ENCODE measurements around the gene LMX1A.

Gene LMX1A

DNA sequence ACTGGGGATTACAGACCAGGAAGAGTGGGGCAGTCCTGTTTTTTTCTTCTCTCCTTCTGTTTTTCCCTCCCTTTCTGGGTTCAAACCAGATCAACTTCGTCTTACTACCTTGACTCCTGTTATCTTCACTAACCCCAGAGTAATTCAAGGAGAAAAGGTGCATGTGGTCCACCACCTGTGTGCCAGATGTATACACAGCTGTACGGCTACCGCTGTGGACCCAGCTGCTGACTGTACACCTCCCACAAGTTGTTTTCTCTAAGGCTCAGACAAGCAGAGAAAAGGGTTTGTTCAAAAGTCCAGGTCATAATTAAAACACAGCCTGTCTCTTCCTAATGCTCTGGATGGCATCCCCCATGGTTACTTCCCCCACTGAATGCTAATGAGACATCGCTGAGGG lies 102.1 kb downstream of the LMX1A start:
- Histone ChIP-seq H3K9ac (ENCODE audit: low read length) (no peak overlapping the region), H3K4me3 (ENCODE audit: insufficient read depth in 1 of 2, low read depth in 1 of 2, low read length in 2 of 2) (no peak overlapping the region), H4K8ac (ENCODE audit: low read length) (no peak overlapping the region), H3K4ac (ENCODE audit: low read depth in 1 of 2, low read length in 2 of 2) (no peak overlapping the region), H2BK120ac (ENCODE audit: low read depth, low read length) (no peak overlapping the region), H3K79me1 (replicated peaks; ENCODE audit: low read length, poor library complexity, severe bottlenecking) (no peaks in the 10 kb centered on the region), H2AK5ac (ENCODE audit: low read length, severe bottlenecking) (no peak overlapping the region), H3K23ac (ENCODE audit: low read length in 2 of 2) (no peak overlapping the region), H2BK5ac (ENCODE audit: low read depth, low read length, poor library complexity, severe bottlenecking) (no peak overlapping the region), H3K4me1 (ENCODE audit: control insufficient read depth, insufficient read depth, low read depth, low read length) (no peaks in the 10 kb centered on the region), H3K36me3 (ENCODE audit: control insufficient read depth in 1 of 2, insufficient read depth in 2 of 2, low read depth in 1 of 2, low read length in 2 of 2) (no peaks in the 10 kb centered on the region), H3K27ac (ENCODE audit: low read length, poor library complexity, severe bottlenecking) (no peak overlapping the region), H2BK15ac (ENCODE audit: low read depth, poor library complexity, severe bottlenecking) (no peak overlapping the region), H3K4me2 (ENCODE audit: low read length, poor library complexity, severe bottlenecking) (no peak overlapping the region), H2BK12ac (ENCODE audit: low read length in 2 of 2) (no peak overlapping the region), H3K27me3 (ENCODE audit: control insufficient read depth in 1 of 2, insufficient read depth in 1 of 2, low read length in 2 of 2) (peaks cover 0 to 32% of the 10 kb centered on the region in 2 experiments), H3K18ac (ENCODE audit: low read depth in 1 of 2, low read length in 2 of 2) (no peak overlapping the region), H3K14ac (ENCODE audit: low read length in 2 of 2) (no peak overlapping the region), H4K91ac (ENCODE audit: low read length) (no peak overlapping the region), H2AFZ (ENCODE audit: low read depth, low read length) (no peak overlapping the region), H3K9me3 (ENCODE audit: control insufficient read depth, low read length) (no peaks in the 10 kb centered on the region)
- DNase-seq = no peak
- WGBS = 70% methylated on average over 4 of the region's 4 CpGs

GRCh38 chr1:165253818-165254254 lies 102.7 kb downstream of the LMX1A start:
- no peak overlapping the region for H3K4me3 ChIP-seq (ENCODE audit: insufficient read depth in 1 of 2, low read depth in 1 of 2, low read length in 2 of 2)
- peaks cover 0 to 35% of the 10 kb centered on the region in 2 experiments for H3K27me3 ChIP-seq (ENCODE audit: control insufficient read depth in 1 of 2, insufficient read depth in 1 of 2, low read length in 2 of 2)
- H3K4ac ChIP-seq (ENCODE audit: low read depth in 1 of 2, low read length in 2 of 2) = no peak overlapping the region
- no peak overlapping the region for H2BK15ac ChIP-seq (ENCODE audit: low read depth, poor library complexity, severe bottlenecking)
- no peak overlapping the region for H3K14ac ChIP-seq (ENCODE audit: low read length in 2 of 2)
- no peak overlapping the region for H4K8ac ChIP-seq (ENCODE audit: low read length)
- H3K79me1 ChIP-seq (replicated peaks; ENCODE audit: low read length, poor library complexity, severe bottlenecking) = no peaks in the 10 kb centered on the region
- no peaks in the 10 kb centered on the region for H3K36me3 ChIP-seq (ENCODE audit: control insufficient read depth in 1 of 2, insufficient read depth in 2 of 2, low read depth in 1 of 2, low read length in 2 of 2)
- no peak overlapping the region for H3K18ac ChIP-seq (ENCODE audit: low read depth in 1 of 2, low read length in 2 of 2)
- no peak overlapping the region for H3K4me2 ChIP-seq (ENCODE audit: low read length, poor library complexity, severe bottlenecking)
- no peak overlapping the region for H2AFZ ChIP-seq (ENCODE audit: low read depth, low read length)
- no peak overlapping the region for H2BK12ac ChIP-seq (ENCODE audit: low read length in 2 of 2)
- 24% methylated on average over 2 of the region's 2 CpGs for WGBS
- H2BK120ac ChIP-seq (ENCODE audit: low read depth, low read length) = no peak overlapping the region
- no peaks in the 10 kb centered on the region for H3K4me1 ChIP-seq (ENCODE audit: control insufficient read depth, insufficient read depth, low read depth, low read length)
- H4K91ac ChIP-seq (ENCODE audit: low read length) = no peak overlapping the region
- no peaks in the 10 kb centered on the region for H3K9me3 ChIP-seq (ENCODE audit: control insufficient read depth, low read length)
- H3K23ac ChIP-seq (ENCODE audit: low read length in 2 of 2) = no peak overlapping the region
- no peak for DNase-seq
- no peak overlapping the region for H3K27ac ChIP-seq (ENCODE audit: low read length, poor library complexity, severe bottlenecking)
- H2AK5ac ChIP-seq (ENCODE audit: low read length, severe bottlenecking) = no peak overlapping the region
- H2BK5ac ChIP-seq (ENCODE audit: low read depth, low read length, poor library complexity, severe bottlenecking) = no peak overlapping the region
- no peak overlapping the region for H3K9ac ChIP-seq (ENCODE audit: low read length)

DNA sequence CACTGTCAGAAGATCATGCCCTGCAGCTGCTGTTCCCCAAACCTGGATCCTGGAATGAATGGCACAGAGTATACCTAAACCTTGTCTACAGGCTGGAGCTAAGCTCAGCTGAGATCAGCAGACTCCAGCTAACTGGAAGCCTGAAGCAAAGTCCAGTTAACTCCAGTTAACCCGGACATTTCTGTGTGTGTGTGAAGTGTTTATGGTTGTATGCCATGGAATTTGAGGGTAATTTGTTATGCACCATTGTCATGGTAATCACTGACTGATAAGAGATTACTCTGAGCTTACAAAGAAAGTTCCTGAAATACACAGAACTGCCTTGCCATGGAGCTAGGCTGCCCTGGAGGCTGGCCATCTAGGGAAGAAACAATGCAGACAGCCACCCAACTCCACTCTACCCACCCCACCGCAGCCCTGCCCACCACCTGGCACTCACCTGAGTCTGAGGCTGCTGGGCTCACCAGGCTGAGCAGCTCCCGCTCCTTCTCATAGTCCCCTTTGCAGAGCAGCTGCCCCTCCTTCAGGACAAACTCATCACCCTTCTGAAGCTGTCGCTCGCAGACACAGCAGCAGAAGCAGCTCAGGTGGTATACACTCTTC lies 107.4 kb downstream of the LMX1A start:
- no peak overlapping the region for H2AK5ac ChIP-seq (ENCODE audit: low read length, severe bottlenecking)
- no peak overlapping the region for H2AFZ ChIP-seq (ENCODE audit: low read depth, low read length)
- no peak overlapping the region for H3K14ac ChIP-seq (ENCODE audit: low read length in 2 of 2)
- no peak overlapping the region for H2BK15ac ChIP-seq (ENCODE audit: low read depth, poor library complexity, severe bottlenecking)
- no peak overlapping the region for H3K4me3 ChIP-seq (ENCODE audit: insufficient read depth in 1 of 2, low read depth in 1 of 2, low read length in 2 of 2)
- H4K91ac ChIP-seq (ENCODE audit: low read length) = no peak overlapping the region
- no peak overlapping the region for H4K8ac ChIP-seq (ENCODE audit: low read length)
- 76% methylated on average over 5 of the region's 5 CpGs for WGBS
- no peaks in the 10 kb centered on the region for H3K4me1 ChIP-seq (ENCODE audit: control insufficient read depth, insufficient read depth, low read depth, low read length)
- H2BK12ac ChIP-seq (ENCODE audit: low read length in 2 of 2) = no peak overlapping the region
- no peaks in the 10 kb centered on the region for H3K9me3 ChIP-seq (ENCODE audit: control insufficient read depth, low read length)
- no peak overlapping the region for H3K18ac ChIP-seq (ENCODE audit: low read depth in 1 of 2, low read length in 2 of 2)
- H3K27me3 ChIP-seq (ENCODE audit: control insufficient read depth in 1 of 2, insufficient read depth in 1 of 2, low read length in 2 of 2) = peaks cover 0 to 15% of the 10 kb centered on the region in 2 experiments
- no peaks in the 10 kb centered on the region for H3K79me1 ChIP-seq (replicated peaks; ENCODE audit: low read length, poor library complexity, severe bottlenecking)
- no peak overlapping the region for H3K4ac ChIP-seq (ENCODE audit: low read depth in 1 of 2, low read length in 2 of 2)
- no peak overlapping the region for H2BK5ac ChIP-seq (ENCODE audit: low read depth, low read length, poor library complexity, severe bottlenecking)
- H3K23ac ChIP-seq (ENCODE audit: low read length in 2 of 2) = no peak overlapping the region
- H3K4me2 ChIP-seq (ENCODE audit: low read length, poor library complexity, severe bottlenecking) = no peak overlapping the region
- no peaks in the 10 kb centered on the region for H3K36me3 ChIP-seq (ENCODE audit: control insufficient read depth in 1 of 2, insufficient read depth in 2 of 2, low read depth in 1 of 2, low read length in 2 of 2)
- H3K9ac ChIP-seq (ENCODE audit: low read length) = no peak overlapping the region
- DNase-seq = no peak
- no peak overlapping the region for H2BK120ac ChIP-seq (ENCODE audit: low read depth, low read length)
- no peak overlapping the region for H3K27ac ChIP-seq (ENCODE audit: low read length, poor library complexity, severe bottlenecking)

- Histone ChIP-seq H2BK120ac (ENCODE audit: low read depth, low read length) (no peak overlapping the region), H2BK5ac (ENCODE audit: low read depth, low read length, poor library complexity, severe bottlenecking) (no peak overlapping the region), H3K4me2 (ENCODE audit: low read length, poor library complexity, severe bottlenecking) (no peak overlapping the region), H3K4me3 (ENCODE audit: insufficient read depth in 1 of 2, low read depth in 1 of 2, low read length in 2 of 2) (no peak overlapping the region), H2AK5ac (ENCODE audit: low read length, severe bottlenecking) (no peak overlapping the region), H3K4ac (ENCODE audit: low read depth in 1 of 2, low read length in 2 of 2) (no peak overlapping the region), H3K36me3 (ENCODE audit: control insufficient read depth in 1 of 2, insufficient read depth in 2 of 2, low read depth in 1 of 2, low read length in 2 of 2) (no peaks in the 10 kb centered on the region), H4K8ac (ENCODE audit: low read length) (no peak overlapping the region), H3K27me3 (ENCODE audit: control insufficient read depth in 1 of 2, insufficient read depth in 1 of 2, low read length in 2 of 2) (peaks cover 2 to 22% of the 10 kb centered on the region in 2 experiments), H3K18ac (ENCODE audit: low read depth in 1 of 2, low read length in 2 of 2) (no peak overlapping the region), H2AFZ (ENCODE audit: low read depth, low read length) (no peak overlapping the region), H2BK12ac (ENCODE audit: low read length in 2 of 2) (no peak overlapping the region), H3K9ac (ENCODE audit: low read length) (no peak overlapping the region), H2BK15ac (ENCODE audit: low read depth, poor library complexity, severe bottlenecking) (no peak overlapping the region), H3K9me3 (ENCODE audit: control insufficient read depth, low read length) (no peaks in the 10 kb centered on the region), H3K27ac (ENCODE audit: low read length, poor library complexity, severe bottlenecking) (no peak overlapping the region), H3K79me1 (replicated peaks; ENCODE audit: low read length, poor library complexity, severe bottlenecking) (no peaks in the 10 kb centered on the region), H3K23ac (ENCODE audit: low read length in 2 of 2) (no peak overlapping the region), H4K91ac (ENCODE audit: low read length) (no peak overlapping the region), H3K14ac (ENCODE audit: low read length in 2 of 2) (no peak overlapping the region), H3K4me1 (ENCODE audit: control insufficient read depth, insufficient read depth, low read depth, low read length) (no peaks in the 10 kb centered on the region)
- 75% methylated on average over 4 of the region's 4 CpGs for WGBS
- DNase-seq = no peak
Observed at GRCh38 chr1:165241952-165242351, 114.6 kb downstream of the LMX1A start.

Data from mesenchymal stem cell (in vitro differentiated cells and primary cell).